ENCODE measurements around the gene RAD51C.

Gene RAD51C

DNA sequence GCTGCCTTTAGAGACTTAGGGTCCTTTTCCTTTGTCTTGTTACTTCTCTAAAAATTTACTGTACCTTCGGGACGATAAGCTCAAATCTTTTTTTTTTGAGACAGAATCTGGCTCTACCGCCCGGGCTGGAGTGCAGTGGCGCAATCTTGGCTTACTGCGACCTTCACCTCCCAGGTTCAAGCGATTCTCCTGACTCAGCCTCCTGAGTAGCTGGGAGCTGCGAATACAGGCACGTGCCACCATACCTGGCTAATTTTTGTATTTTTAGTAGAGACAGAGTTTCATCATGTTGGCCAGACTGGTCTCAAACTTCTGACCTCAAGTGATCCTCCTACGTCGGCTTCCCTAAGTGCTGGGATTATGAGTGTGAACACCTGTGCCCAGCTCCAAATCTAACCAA is 7.4 kb downstream of the RAD51C start:
- H3K9me3 ChIP-seq (ENCODE audit: insufficient read depth, low read length), result no peaks in the 10 kb centered on the region
- no peak overlapping the region for H3K4me2 ChIP-seq (ENCODE audit: low read length)
- H4K20me1 ChIP-seq (ENCODE audit: insufficient read depth, low read length), result no peaks in the 10 kb centered on the region
- peaks cover 9% of the 10 kb centered on the region for H3K79me2 ChIP-seq (ENCODE audit: low read length)
- no peaks in the 10 kb centered on the region for H3K27me3 ChIP-seq (ENCODE audit: low read depth, low read length)
- H3K4me1 ChIP-seq (ENCODE audit: low read length), result peaks cover 23% of the 10 kb centered on the region
- no peak overlapping the region for H3K4me3 ChIP-seq (ENCODE audit: low read length)
- no peak for TF ChIP-seq EZH2phosphoT487 (IDR thresholded peaks at IDR 0.05; ENCODE audit: low read depth)
- TF ChIP-seq, protein P1, sequence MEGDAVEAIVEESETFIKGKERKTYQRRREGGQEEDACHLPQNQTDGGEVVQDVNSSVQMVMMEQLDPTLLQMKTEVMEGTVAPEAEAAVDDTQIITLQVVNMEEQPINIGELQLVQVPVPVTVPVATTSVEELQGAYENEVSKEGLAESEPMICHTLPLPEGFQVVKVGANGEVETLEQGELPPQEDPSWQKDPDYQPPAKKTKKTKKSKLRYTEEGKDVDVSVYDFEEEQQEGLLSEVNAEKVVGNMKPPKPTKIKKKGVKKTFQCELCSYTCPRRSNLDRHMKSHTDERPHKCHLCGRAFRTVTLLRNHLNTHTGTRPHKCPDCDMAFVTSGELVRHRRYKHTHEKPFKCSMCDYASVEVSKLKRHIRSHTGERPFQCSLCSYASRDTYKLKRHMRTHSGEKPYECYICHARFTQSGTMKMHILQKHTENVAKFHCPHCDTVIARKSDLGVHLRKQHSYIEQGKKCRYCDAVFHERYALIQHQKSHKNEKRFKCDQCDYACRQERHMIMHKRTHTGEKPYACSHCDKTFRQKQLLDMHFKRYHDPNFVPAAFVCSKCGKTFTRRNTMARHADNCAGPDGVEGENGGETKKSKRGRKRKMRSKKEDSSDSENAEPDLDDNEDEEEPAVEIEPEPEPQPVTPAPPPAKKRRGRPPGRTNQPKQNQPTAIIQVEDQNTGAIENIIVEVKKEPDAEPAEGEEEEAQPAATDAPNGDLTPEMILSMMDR (IDR thresholded peaks at IDR 0.05; ENCODE audit: low read depth, low read length), result no peak
- peaks cover 35% of the 10 kb centered on the region for H3K36me3 ChIP-seq (replicated peaks; ENCODE audit: low read depth, low read length)
- no peak overlapping the region for H2AFZ ChIP-seq (ENCODE audit: low read depth, low read length)
- H3K9ac ChIP-seq (ENCODE audit: low read length), result no peak overlapping the region
- H3K27ac ChIP-seq (ENCODE audit: low read length), result no peak overlapping the region

DNA sequence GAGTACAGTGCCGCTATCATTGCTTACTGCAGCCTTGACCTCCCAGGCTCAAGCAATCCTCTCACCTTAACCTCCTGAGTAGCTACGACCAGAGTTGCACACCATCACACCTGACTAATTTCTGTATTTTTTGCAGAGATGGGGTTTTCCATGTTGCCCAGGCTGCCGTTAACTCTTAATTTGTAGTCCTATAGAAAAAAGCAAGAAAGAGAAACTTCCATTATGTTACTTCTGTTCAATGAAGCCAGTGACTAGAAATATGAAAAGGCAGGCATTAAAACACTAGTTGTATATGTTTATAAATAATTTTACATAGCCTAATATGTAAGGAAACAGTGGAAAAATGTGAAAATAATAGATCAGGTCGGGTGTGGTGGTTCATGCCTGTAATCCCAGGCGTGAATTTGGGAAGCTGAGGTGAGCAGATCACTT is 9.7 kb downstream of the RAD51C start:
- H3K27me3 ChIP-seq (ENCODE audit: low read depth, low read length), result no peaks in the 10 kb centered on the region
- TF ChIP-seq, protein P1 (IDR thresholded peaks at IDR 0.05; ENCODE audit: low read depth, low read length), result no peak
- TF ChIP-seq EZH2phosphoT487 (IDR thresholded peaks at IDR 0.05; ENCODE audit: low read depth), result no peak
- peak overlapping the region; percentile 81 for H3K27ac ChIP-seq (ENCODE audit: low read length)
- H3K79me2 ChIP-seq (ENCODE audit: low read length), result no peaks in the 10 kb centered on the region
- peak overlapping the region; percentile 63 for H3K4me2 ChIP-seq (ENCODE audit: low read length)
- 0 out of 2 replicates have a peak, but pooled peaks cover 4% of the 10 kb centered on the region for H4K20me1 ChIP-seq (ENCODE audit: insufficient read depth, low read length)
- no peaks in the 10 kb centered on the region for H3K9me3 ChIP-seq (ENCODE audit: insufficient read depth, low read length)
- H3K4me3 ChIP-seq (ENCODE audit: low read length), result peak overlapping the region; percentile 2; the same call in 1 of the 2 replicates
- H2AFZ ChIP-seq (ENCODE audit: low read depth, low read length), result no peak overlapping the region
- H3K36me3 ChIP-seq (replicated peaks; ENCODE audit: low read depth, low read length), result peaks cover 33% of the 10 kb centered on the region
- peaks cover 33% of the 10 kb centered on the region for H3K4me1 ChIP-seq (ENCODE audit: low read length)
- peak overlapping the region; percentile 31 for H3K9ac ChIP-seq (ENCODE audit: low read length)

DNA sequence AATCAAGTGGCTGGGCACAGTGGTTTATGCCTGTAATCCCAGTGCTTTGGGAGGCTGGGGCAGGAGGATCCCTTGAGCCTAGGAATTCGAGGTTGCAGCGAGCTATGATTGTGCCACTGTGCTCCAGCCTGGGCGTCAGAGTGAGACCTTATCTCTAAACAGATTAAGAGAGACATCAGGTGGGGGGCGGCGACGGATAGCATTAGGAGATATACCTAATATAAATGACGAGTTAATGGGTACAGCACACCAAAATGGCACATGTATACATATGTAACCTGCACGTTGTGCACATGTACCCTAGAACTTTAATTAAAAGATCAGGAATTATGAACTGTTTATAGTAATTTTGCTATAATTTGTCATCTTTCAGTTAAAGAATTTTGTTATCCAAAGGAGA is 10.3 kb downstream of the RAD51C start:
- H3K27me3 ChIP-seq (ENCODE audit: low read depth, low read length), result no peaks in the 10 kb centered on the region
- peak overlapping the region; percentile 81 for H3K27ac ChIP-seq (ENCODE audit: low read length)
- no peaks in the 10 kb centered on the region for H3K79me2 ChIP-seq (ENCODE audit: low read length)

DNA sequence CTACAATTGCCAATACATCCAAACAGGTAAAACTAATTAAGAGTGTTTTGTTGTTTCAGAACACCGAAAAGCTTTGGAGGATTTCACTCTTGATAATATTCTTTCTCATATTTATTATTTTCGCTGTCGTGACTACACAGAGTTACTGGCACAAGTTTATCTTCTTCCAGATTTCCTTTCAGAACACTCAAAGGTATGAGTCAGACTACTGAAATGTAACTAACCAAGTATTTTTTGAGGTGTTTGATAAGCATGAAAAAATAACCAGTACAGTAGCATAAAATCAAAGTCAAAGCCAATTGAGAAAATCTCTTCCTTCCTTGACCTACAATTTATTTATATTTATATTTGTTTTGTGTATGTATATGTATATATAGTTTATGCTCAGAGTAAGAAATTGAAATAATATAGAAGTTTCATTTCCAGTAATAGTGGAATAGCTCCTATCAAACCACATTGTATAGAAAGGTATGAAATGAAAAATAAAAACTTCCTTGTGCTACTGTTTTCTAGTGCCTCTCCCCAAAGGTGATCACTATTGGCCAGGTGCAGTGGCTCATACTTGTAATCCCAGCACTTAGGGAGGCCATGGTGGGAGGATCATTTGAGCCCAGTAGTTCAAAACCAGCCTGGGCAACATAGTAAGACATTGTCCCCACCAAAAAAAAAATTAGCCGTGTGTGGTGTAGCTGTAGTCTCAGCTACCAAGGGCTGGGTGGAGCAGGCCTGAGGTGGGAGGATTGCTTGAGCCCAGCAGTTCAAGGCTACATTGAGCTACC is 10.9 kb downstream of the RAD51C start:
- H3K4me3 ChIP-seq (ENCODE audit: low read length), result no peak overlapping the region
- 0 out of 2 replicates have a peak, but pooled peaks cover 4% of the 10 kb centered on the region for H4K20me1 ChIP-seq (ENCODE audit: insufficient read depth, low read length)
- no peak for TF ChIP-seq EZH2phosphoT487 (IDR thresholded peaks at IDR 0.05; ENCODE audit: low read depth)
- TF ChIP-seq, protein P1 (IDR thresholded peaks at IDR 0.05; ENCODE audit: low read depth, low read length), result no peak
- H3K27me3 ChIP-seq (ENCODE audit: low read depth, low read length), result no peaks in the 10 kb centered on the region
- H3K9ac ChIP-seq (ENCODE audit: low read length), result no peak overlapping the region
- no peak overlapping the region for H3K27ac ChIP-seq (ENCODE audit: low read length)
- peaks cover 43% of the 10 kb centered on the region for H3K4me1 ChIP-seq (ENCODE audit: low read length)
- H3K79me2 ChIP-seq (ENCODE audit: low read length), result no peaks in the 10 kb centered on the region
- H3K9me3 ChIP-seq (ENCODE audit: insufficient read depth, low read length), result no peaks in the 10 kb centered on the region
- no peak overlapping the region for H3K4me2 ChIP-seq (ENCODE audit: low read length)
- peaks cover 41% of the 10 kb centered on the region for H3K36me3 ChIP-seq (replicated peaks; ENCODE audit: low read depth, low read length)
- H2AFZ ChIP-seq (ENCODE audit: low read depth, low read length), result no peak overlapping the region

More for the DNA sequence above, 10.3 kb downstream of the RAD51C start:
- Histone ChIP-seq H3K36me3 (replicated peaks; ENCODE audit: low read depth, low read length) (peaks cover 37% of the 10 kb centered on the region), H3K9me3 (ENCODE audit: insufficient read depth, low read length) (no peaks in the 10 kb centered on the region), H4K20me1 (ENCODE audit: insufficient read depth, low read length) (0 out of 2 replicates have a peak, but pooled peaks cover 4% of the 10 kb centered on the region), H3K4me1 (ENCODE audit: low read length) (peaks cover 39% of the 10 kb centered on the region), H3K4me2 (ENCODE audit: low read length) (peak overlapping the region; percentile 63), H2AFZ (ENCODE audit: low read depth, low read length) (no peak overlapping the region), H3K9ac (ENCODE audit: low read length) (no peak overlapping the region), H3K4me3 (ENCODE audit: low read length) (0 out of 2 replicates have a peak overlapping the region, but pooled peaks have one; percentile 2)
- TF ChIP-seq, protein P1 (IDR thresholded peaks at IDR 0.05; ENCODE audit: low read depth, low read length), result no peak
- TF ChIP-seq EZH2phosphoT487 (IDR thresholded peaks at IDR 0.05; ENCODE audit: low read depth), result no peak
